Adrenal gland (tissue), 12 donors: Measurements from ENCODE around the gene CREB5. TPM values are rescaled to one million over a fixed set of nuclear protein-coding genes. Genes with fewer than 3 reads are reported as not detected.
"Not testable (repeated sequence)": the region's sequence is repeated elsewhere in the genome, so short reads cannot be mapped to it uniquely, and the experiment has no call there.

Experiments
- DNase-seq, 7 donors: peaks; one replicate each; pipeline ENCODE4 v3.0.0-alpha.2; 2019 to 2020
- H3K27ac ChIP-seq, 5 donors: fragments of 200-600 bp; sonication (generic) in 4 of 5; 1 replicate in 3 of 5; 2 replicates in 2 of 5; pipeline versions ENCODE4 v1.5.1 to v1.8.0; 2016 to 2020; ENCODE audit warnings: mild to moderate bottlenecking in 1 of 5
- H3K27me3 ChIP-seq: fragments of 200-600 bp; 2 replicates; pipeline ENCODE4 v1.8.0; 2021
- H3K36me3 ChIP-seq, 2 donors: fragments of 200-600 bp; replicated peaks in 1 of 2; 1 replicate in 1 of 2; 2 replicates in 1 of 2; pipeline versions ENCODE4 v1.5.1 to v1.8.0; 2018 to 2022
- H3K4me1 ChIP-seq, 2 donors: fragments of 200-600 bp; replicated peaks in 1 of 2; 1 replicate in 1 of 2; 2 replicates in 1 of 2; pipeline versions ENCODE4 v1.5.1 to v1.8.0; 2018 to 2021
- H3K4me3 ChIP-seq, 4 donors: fragments of 200-600 bp; sonication (generic) in 3 of 4; one replicate each; pipeline ENCODE4 v1.5.1; 2016 to 2018
- H3K9me3 ChIP-seq, 3 donors: fragments of 200-600 bp; sonication (generic) in 1 of 3; replicated peaks in 1 of 3; 1 replicate in 2 of 3; 2 replicates in 1 of 3; pipeline versions ENCODE4 v1.5.1 to v1.8.0; 2016 to 2021
- CTCF ChIP-seq, 6 experiments: fragments of 450-650 bp in 4 of 6; fragments of 200-600 bp in 2 of 6; sonication (generic) in 1 of 6; IDR thresholded peaks; 1 replicate in 5 of 6; 2 replicates in 1 of 6; pipeline versions ENCODE4 v1.5.1 to v1.8.0; 2016 to 2021; ENCODE audit warnings: antibody characterized with exemption in 6 of 6, mild to moderate bottlenecking in 2 of 6, moderate library complexity in 1 of 6
- POLR2A ChIP-seq, 2 donors: fragments of 450-650 bp; IDR thresholded peaks; one replicate each; pipeline ENCODE4 v1.6.1; 2017; ENCODE audit warnings: antibody characterized with exemption in 2 of 2, mild to moderate bottlenecking in 2 of 2, moderate library complexity in 1 of 2
- WGBS, 4 donors: extraction: QIAGEN DNeasy Blood & Tissue Kit in 2 of 4; methylation state at CpG; one replicate each; pipeline versions ENCODE4 v1.1.5 to v1.1.7; 2013 to 2017; 5-methylcytosine and 5-hydroxymethylcytosine counted together
- intact Hi-C, 2 donors: fragments of 100-400 bp; cut with DNase I; formaldehyde crosslinking; loops; one replicate each; pipeline versions ENCODE4 v1.14.1 to v1.15.0; 2022 to 2023
- polyA plus RNA-seq, 3 donors: library from polyadenylated mRNA; stranded (reverse); fragments of 200-250 nt in 2 of 3; fragments of 350-450 nt in 1 of 3; fragmentation: Illumina TruSeq in 1 of 3; extraction: RNeasy Lipid Tissue Mini Kit (QIAGEN cat#74804) in 1 of 3; gene quantifications; one replicate each; pipeline ENCODE4 v1.2.3, GENCODE V29; 2013 to 2014
- total RNA-seq, 9 donors: library from RNA; depleted of rRNA in 4 of 9; stranded (reverse); fragments of >200 nt in 4 of 9; fragments of 120-200 nt in 1 of 9; fragmentation: NEBNext Ultra II Directional in 1 of 9; extraction: Animal tissue kit (Norgen Biotek cat#: 25700) in 1 of 9; gene quantifications; one replicate each; pipeline versions ENCODE4 v1.1.0 to v1.2.4, GENCODE V29; 2013 to 2023
- donor health status: healthy with polysubstance abuse.
- donor health status: Bipolar disorder and iron deficiency.
- donor health status: DM: yes; HTN: yes; CAD: no.
- donor health status: DM: no; HTN: no; CAD: no.
- donor health status: DM: no; HTN: no; CAD: no.
- donor health status: DM: yes; HTN: yes; CAD: no.

The CREB5 gene
- total and polyA plus RNA-seq, 12 donors, result 0.69 to 5.4 (median 1.3) TPM

- TF ChIP-seq POLR2A (IDR thresholded peaks at IDR 0.05) (no peak), CTCF (IDR thresholded peaks at IDR 0.05) (no peak)
- 80 to 100% (median 88%) methylated on average over 1 of the region's 1 CpG for WGBS, 4 donors
- Histone ChIP-seq H3K27ac (no peak overlapping the region), H3K4me1 (no peaks in the 10 kb centered on the region), H3K9me3 (no peaks in the 10 kb centered on the region), H3K36me3 (no peaks in the 10 kb centered on the region), H3K27me3 (no peaks in the 10 kb centered on the region), H3K4me3 (no peak overlapping the region)
- intact Hi-C loops, result no loop called here
- peak in 1 of 7 donors; percentile 7 for DNase-seq
Measured at GRCh38 chr7:28815369-28815927, 403.1 kb downstream of the CREB5 start.

- DNase-seq, result no peak
- TF ChIP-seq CTCF (IDR thresholded peaks at IDR 0.05) (no peak), POLR2A (IDR thresholded peaks at IDR 0.05) (no peak)
- Histone ChIP-seq H3K36me3 (no peaks in the 10 kb centered on the region), H3K9me3 (no peaks in the 10 kb centered on the region), H3K27ac (no peak overlapping the region), H3K4me3 (no peak overlapping the region), H3K4me1 (no peaks in the 10 kb centered on the region), H3K27me3 (no peaks in the 10 kb centered on the region)
- 60 to 79% (median 70%) methylated on average over 2 of the region's 2 CpGs for WGBS, 4 donors
- intact Hi-C loops, result no loop called here
Measured at GRCh38 chr7:28815928-28816373, 403.6 kb downstream of the CREB5 start.

GRCh38 chr7:28818996-28819395 lies 406.7 kb downstream of the CREB5 start:
- no peak overlapping the region for H3K27ac ChIP-seq
- no peaks in the 10 kb centered on the region for H3K27me3 ChIP-seq
- intact Hi-C loops, result no loop called here
- no peak for DNase-seq
- H3K4me1 ChIP-seq, result no peaks in the 10 kb centered on the region
- WGBS, 4 donors, result 68 to 89% (median 82%) methylated on average over 5 of the region's 5 CpGs
- no peaks in the 10 kb centered on the region for H3K36me3 ChIP-seq
- TF ChIP-seq POLR2A (IDR thresholded peaks at IDR 0.05) (no peak), CTCF (IDR thresholded peaks at IDR 0.05) (no peak)
- H3K4me3 ChIP-seq, result no peak overlapping the region
- H3K9me3 ChIP-seq, result no peaks in the 10 kb centered on the region

- no peaks in the 10 kb centered on the region for H3K4me1 ChIP-seq
- intact Hi-C loops, result no loop called here
- H3K27ac ChIP-seq, result no peak overlapping the region
- TF ChIP-seq CTCF (IDR thresholded peaks at IDR 0.05), result no peak
- TF ChIP-seq POLR2A (IDR thresholded peaks at IDR 0.05), result no peak
- no peaks in the 10 kb centered on the region for H3K27me3 ChIP-seq
- H3K9me3 ChIP-seq, result no peaks in the 10 kb centered on the region
- no peak for DNase-seq
- H3K4me3 ChIP-seq, result no peak overlapping the region
- no peaks in the 10 kb centered on the region for H3K36me3 ChIP-seq
- WGBS, 4 donors, result 82 to 88% (median 85%) methylated on average over 3 of the region's 3 CpGs
Measured at GRCh38 chr7:28823582-28823981, 411.3 kb downstream of the CREB5 start.

- intact Hi-C loops, H3K4me1 ChIP-seq, H3K4me3 ChIP-seq, H3K36me3 ChIP-seq, H3K27me3 ChIP-seq, H3K9me3 ChIP-seq, DNase-seq, H3K27ac ChIP-seq: not testable (repeated sequence)
- 81 to 86% (median 84%) methylated on average over 8 of the region's 8 CpGs for WGBS, 4 donors
Measured at GRCh38 chr7:28825817-28826448, 413.6 kb downstream of the CREB5 start.
